KOPT-K1 (cell line): ENCODE results near the gene SLC6A18.
"Not testable (repeated sequence)": the region's sequence is repeated elsewhere in the genome, so short reads cannot be mapped to it uniquely, and the experiment has no call there.

Source experiments
- H3K27ac ChIP-seq: fragments of 200-600 bp; sonication (generic); 2 replicates; pipeline ENCODE4 v1.5.1; 2016; ENCODE audit warnings: antibody characterized with exemption, mild to moderate bottlenecking, low read depth, low read length; ENCODE audit not compliant: poor library complexity, severe bottlenecking
- H3K36me3 ChIP-seq: fragments of 200-600 bp; sonication (generic); 2 replicates; pipeline ENCODE4 v1.5.1; 2017; ENCODE audit warnings: antibody characterized with exemption, mild to moderate bottlenecking, low read length, moderate library complexity; ENCODE audit not compliant: insufficient read depth
- H3K9me3 ChIP-seq: fragments of 200-600 bp; sonication (generic); 2 replicates; pipeline ENCODE4 v1.5.1; 2017; ENCODE audit warnings: antibody characterized with exemption, low read length, mild to moderate bottlenecking; ENCODE audit not compliant: insufficient read depth, poor library complexity, severe bottlenecking

SLC6A18 gene

GRCh38 chr5:1224631-1225030 is 550 bp upstream of the SLC6A18 start:
- Histone ChIP-seq H3K27ac (no peak overlapping the region), H3K36me3 (no peaks in the 10 kb centered on the region), H3K9me3 (no peaks in the 10 kb centered on the region)

DNA sequence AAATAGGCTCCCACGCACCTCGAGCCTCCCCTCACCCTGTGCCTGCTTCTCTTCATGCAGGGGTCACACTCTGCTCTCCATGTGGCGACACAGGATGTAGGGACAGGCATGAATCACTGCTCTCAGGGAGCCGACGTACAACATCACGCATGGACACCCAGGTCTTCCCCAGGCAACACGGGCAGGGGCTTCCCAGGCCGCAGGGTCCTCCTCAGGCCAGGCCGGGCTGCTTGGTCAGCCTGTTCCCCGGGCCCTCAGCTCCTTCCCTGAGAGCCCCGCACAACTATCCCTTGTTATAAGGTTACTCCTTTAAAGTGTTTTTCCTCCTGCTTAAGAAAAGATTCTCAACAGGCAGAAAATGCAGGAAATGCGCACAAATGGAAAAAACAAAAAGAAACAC is 1.1 kb downstream of the SLC6A18 start:
- H3K9me3 ChIP-seq = no peaks in the 10 kb centered on the region
- H3K36me3 ChIP-seq = no peaks in the 10 kb centered on the region
- no peak overlapping the region for H3K27ac ChIP-seq

GRCh38 chr5:1226839-1227581 is 1.8 kb downstream of the SLC6A18 start:
- Histone ChIP-seq H3K36me3 (no peaks in the 10 kb centered on the region), H3K9me3 (no peaks in the 10 kb centered on the region), H3K27ac (no peak overlapping the region)

GRCh38 chr5:1227667-1228066 is 2.5 kb downstream of the SLC6A18 start:
- Histone ChIP-seq H3K9me3 (no peaks in the 10 kb centered on the region), H3K27ac (no peak overlapping the region), H3K36me3 (no peaks in the 10 kb centered on the region)

GRCh38 chr5:1228120-1228519 is 2.9 kb downstream of the SLC6A18 start:
- H3K27ac ChIP-seq = no peak overlapping the region
- no peaks in the 10 kb centered on the region for H3K36me3 ChIP-seq
- H3K9me3 ChIP-seq = no peaks in the 10 kb centered on the region

GRCh38 chr5:1229023-1229422 is 3.8 kb downstream of the SLC6A18 start:
- not testable (repeated sequence) for H3K36me3 ChIP-seq, H3K27ac ChIP-seq, H3K9me3 ChIP-seq

- no peaks in the 10 kb centered on the region for H3K9me3 ChIP-seq
- H3K36me3 ChIP-seq = no peaks in the 10 kb centered on the region
- H3K27ac ChIP-seq = no peak overlapping the region
Observed at GRCh38 chr5:1229822-1230221, 4.6 kb downstream of the SLC6A18 start.

- H3K36me3 ChIP-seq = no peaks in the 10 kb centered on the region
- peaks cover 6% of the 10 kb centered on the region for H3K9me3 ChIP-seq
- H3K27ac ChIP-seq = no peak overlapping the region
Observed at GRCh38 chr5:1230551-1230950, 5.4 kb downstream of the SLC6A18 start.

DNA sequence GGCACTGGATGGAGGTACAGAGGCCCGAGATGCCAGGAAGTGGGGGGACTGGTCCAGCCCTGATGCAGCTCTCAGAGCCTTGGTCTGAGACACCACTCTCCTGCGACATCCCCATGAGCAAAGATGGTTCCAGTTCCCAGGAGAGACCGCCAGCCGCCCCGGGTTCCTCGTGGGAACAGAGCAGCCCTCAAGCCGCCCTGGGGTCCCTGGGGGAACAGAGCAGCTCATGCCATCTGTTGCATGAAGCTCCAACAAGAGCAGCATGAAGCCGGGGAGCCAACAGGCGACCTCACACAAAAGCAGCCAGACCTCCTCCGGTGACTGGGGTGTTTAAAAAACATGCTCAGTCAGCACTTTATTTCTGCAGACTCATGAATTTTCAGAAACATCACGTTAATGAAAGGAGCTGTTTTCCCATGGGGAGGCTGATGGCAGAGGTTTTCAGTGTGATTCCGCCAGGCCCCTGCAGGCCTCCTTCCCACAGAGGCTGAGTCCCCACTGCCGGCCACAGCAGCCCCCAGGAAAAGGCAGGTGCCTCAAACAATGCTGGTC is 6.2 kb downstream of the SLC6A18 start:
- Histone ChIP-seq H3K36me3 (no peaks in the 10 kb centered on the region), H3K9me3 (peaks cover 14% of the 10 kb centered on the region), H3K27ac (no peak overlapping the region)

DNA sequence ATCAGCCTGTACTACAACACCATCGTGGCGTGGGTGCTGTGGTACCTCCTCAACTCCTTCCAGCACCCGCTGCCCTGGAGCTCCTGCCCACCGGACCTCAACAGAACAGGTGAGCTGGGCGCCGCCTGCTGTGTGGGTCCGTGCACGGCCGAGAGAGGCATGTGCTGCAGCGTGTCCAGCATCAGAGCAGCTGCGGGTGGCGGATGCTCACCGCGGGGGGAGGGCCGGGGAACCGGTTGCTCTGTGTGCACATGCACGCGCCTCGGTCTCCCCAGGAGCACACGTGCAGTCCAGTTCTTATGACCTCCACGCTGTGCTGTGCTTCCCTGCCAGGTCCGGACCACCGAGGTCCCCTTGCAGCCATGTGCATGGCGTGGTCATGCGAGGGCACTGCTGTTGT is 7.6 kb downstream of the SLC6A18 start:
- Histone ChIP-seq H3K9me3 (peaks cover 17% of the 10 kb centered on the region), H3K27ac (no peak overlapping the region), H3K36me3 (no peaks in the 10 kb centered on the region)

GRCh38 chr5:1235379-1235778 is 10.2 kb downstream of the SLC6A18 start:
- Histone ChIP-seq H3K36me3 (no peaks in the 10 kb centered on the region), H3K27ac (no peak overlapping the region), H3K9me3 (peaks cover 17% of the 10 kb centered on the region)

DNA sequence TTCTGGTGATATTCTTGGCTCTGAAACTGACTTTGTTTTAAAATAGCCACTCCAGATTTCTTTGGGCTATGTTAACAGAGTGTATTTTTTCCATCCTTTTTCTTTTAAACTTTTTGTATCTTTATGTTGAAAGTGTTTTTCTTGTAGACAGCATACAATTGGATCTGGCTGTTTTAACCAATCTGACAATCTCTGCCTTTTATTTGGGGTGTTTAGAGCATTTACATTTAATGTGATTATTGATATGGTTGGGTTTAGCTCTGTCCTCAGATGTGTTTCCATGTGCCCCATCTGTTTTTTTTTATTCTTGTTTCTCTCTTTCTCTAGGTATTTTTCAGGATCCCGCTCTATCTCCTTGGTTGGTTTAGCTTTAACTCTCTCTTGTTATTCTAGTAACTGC is 10.7 kb downstream of the SLC6A18 start:
- Histone ChIP-seq H3K27ac (no peak overlapping the region), H3K9me3 (peaks cover 17% of the 10 kb centered on the region)

GRCh38 chr5:1239505-1240251 is 14.5 kb downstream of the SLC6A18 start:
- no peak overlapping the region for H3K27ac ChIP-seq
- H3K36me3 ChIP-seq = no peaks in the 10 kb centered on the region
- peaks cover 17% of the 10 kb centered on the region for H3K9me3 ChIP-seq

More for the DNA sequence above, 10.7 kb downstream of the SLC6A18 start:
- H3K36me3 ChIP-seq = no peaks in the 10 kb centered on the region

GRCh38 chr5:1240496-1241260 is 15.5 kb downstream of the SLC6A18 start:
- Histone ChIP-seq H3K9me3 (peaks cover 10% of the 10 kb centered on the region), H3K27ac (no peak overlapping the region), H3K36me3 (no peaks in the 10 kb centered on the region)

DNA sequence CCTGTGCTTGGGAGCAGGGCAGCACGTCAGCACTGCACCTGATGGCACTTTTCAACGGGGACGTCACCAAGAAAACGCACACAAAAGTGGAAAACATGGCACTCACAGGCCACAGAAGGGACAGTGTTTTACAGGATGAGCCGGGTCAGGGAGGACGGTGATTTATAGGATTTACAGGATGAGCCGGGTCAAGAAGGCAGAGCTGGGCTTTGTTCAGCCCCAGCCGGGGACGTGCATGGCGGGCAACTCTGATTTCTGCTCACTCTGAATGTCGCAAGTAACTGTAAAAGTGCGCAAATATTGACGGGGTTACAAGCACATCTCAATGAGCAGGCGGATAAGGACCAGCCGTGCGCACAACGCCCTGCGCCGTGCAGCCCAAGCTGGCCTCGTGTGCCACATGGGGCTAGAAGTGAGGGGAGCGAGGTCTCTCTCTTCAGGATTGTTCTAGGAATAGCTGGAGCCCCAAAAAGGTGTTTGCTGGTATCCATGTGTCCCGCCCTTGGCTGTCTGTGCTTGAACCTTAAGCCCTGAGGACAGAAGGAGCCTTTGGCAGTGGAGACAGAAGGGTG is 16.4 kb downstream of the SLC6A18 start:
- no peak overlapping the region for H3K27ac ChIP-seq
- no peaks in the 10 kb centered on the region for H3K36me3 ChIP-seq
- peaks cover under 1% of the 10 kb centered on the region for H3K9me3 ChIP-seq
